Activated effector memory CD4-positive, alpha-beta T cell treated with Interleukin-2 at 50 U/mL for 16 hours (primary cell): ENCODE results near the gene ALCAM.
"Not testable (repeated sequence)": the region's sequence is repeated elsewhere in the genome, so short reads cannot be mapped to it uniquely, and the experiment has no call there.

Experiments used
- DNase-seq: peaks from one replicate; pipeline ENCODE4 v3.0.0-alpha.2; 2020

ALCAM gene

GRCh38 chr3:105392598-105392997 lies 25.9 kb downstream of the ALCAM start:
- not testable (repeated sequence) for DNase-seq

GRCh38 chr3:105394177-105394576 lies 27.5 kb downstream of the ALCAM start:
- DNase-seq: no peak

GRCh38 chr3:105397974-105398373 lies 31.3 kb downstream of the ALCAM start:
- DNase-seq: no peak

GRCh38 chr3:105398437-105398836 lies 31.7 kb downstream of the ALCAM start:
- no peak for DNase-seq

GRCh38 chr3:105399062-105399461 lies 32.4 kb downstream of the ALCAM start:
- DNase-seq: no peak

GRCh38 chr3:105399611-105400010 lies 32.9 kb downstream of the ALCAM start:
- no peak for DNase-seq

- DNase-seq: no peak
Observed at GRCh38 chr3:105401254-105401653, 34.5 kb downstream of the ALCAM start.

GRCh38 chr3:105401691-105402149 lies 35.0 kb downstream of the ALCAM start:
- no peak for DNase-seq

GRCh38 chr3:105402287-105402801 lies 35.6 kb downstream of the ALCAM start:
- DNase-seq: no peak

GRCh38 chr3:105403034-105403433 lies 36.3 kb downstream of the ALCAM start:
- DNase-seq: not testable (repeated sequence)

- DNase-seq: no peak
Observed at GRCh38 chr3:105406268-105406667, 39.6 kb downstream of the ALCAM start.

- no peak for DNase-seq
Observed at GRCh38 chr3:105409364-105409763, 42.7 kb downstream of the ALCAM start.

- DNase-seq: no peak
Observed at GRCh38 chr3:105413343-105413887, 46.7 kb downstream of the ALCAM start.

GRCh38 chr3:105414841-105415240 lies 48.1 kb downstream of the ALCAM start:
- no peak for DNase-seq

GRCh38 chr3:105415951-105416350 lies 49.2 kb downstream of the ALCAM start:
- DNase-seq: no peak

- no peak for DNase-seq
Observed at GRCh38 chr3:105417525-105418289, 51.0 kb downstream of the ALCAM start.

- DNase-seq: no peak
Observed at GRCh38 chr3:105422645-105423044, 55.9 kb downstream of the ALCAM start.

- DNase-seq: no peak
Observed at GRCh38 chr3:105423397-105423796, 56.7 kb downstream of the ALCAM start.

GRCh38 chr3:105424412-105425152 lies 57.9 kb downstream of the ALCAM start:
- DNase-seq: no peak

GRCh38 chr3:105425153-105425502 lies 58.4 kb downstream of the ALCAM start:
- no peak for DNase-seq

GRCh38 chr3:105427332-105427731 lies 60.6 kb downstream of the ALCAM start:
- DNase-seq: no peak

- DNase-seq: no peak
Observed at GRCh38 chr3:105429034-105429762, 62.5 kb downstream of the ALCAM start.

- no peak for DNase-seq
Observed at GRCh38 chr3:105430455-105430854, 63.7 kb downstream of the ALCAM start.
